Dermis microvascular lymphatic vessel endothelial cell (primary cell): Measurements from ENCODE around the gene FAM20C. TPM values are rescaled to one million over a fixed set of nuclear protein-coding genes. Genes with fewer than 3 reads are reported as not detected.
A peak's percentile ranks its signal among the peaks of the same experiment; 100 is the strongest.
"Not testable (repeated sequence)": the region's sequence is repeated elsewhere in the genome, so short reads cannot be mapped to it uniquely, and the experiment has no call there.

Source experiments
- DNase-seq, 2 donors: peaks; one replicate each; pipeline versions ENCODE4 v3.0.0 to v3.0.0-alpha.2; 2010; ENCODE audit warnings: low read depth in 2 of 2
- total RNA-seq: library from RNA; depleted of rRNA; stranded (reverse); fragments of >200 nt; gene quantifications from 2 replicates; pipeline ENCODE4 v1.2.1, GENCODE V29; 2014

Gene FAM20C
- total RNA-seq, 1 donor from 2014 or later: 1.2 TPM

GRCh38 chr7:191105-191980 lies 1.0 kb upstream of the FAM20C start:
- peak in 1 of 2 donors; percentile 14 for DNase-seq

GRCh38 chr7:192701-193480 lies 520 bp downstream of the FAM20C start:
- peak in 1 of 2 donors; percentile 26 for DNase-seq

GRCh38 chr7:193481-194251 lies 1.3 kb downstream of the FAM20C start:
- peak in 1 of 2 donors; percentile 7 for DNase-seq

- DNase-seq: no peak
These were observed 2.1 kb downstream of the FAM20C start for GRCh38 chr7:194252-195009.

- DNase-seq: no peak
These were observed 2.8 kb downstream of the FAM20C start for GRCh38 chr7:195010-195829.

- no peak for DNase-seq
These were observed 3.4 kb downstream of the FAM20C start for GRCh38 chr7:195830-196128.

- no peak for DNase-seq
These were observed 3.9 kb downstream of the FAM20C start for GRCh38 chr7:196283-196682.

GRCh38 chr7:196778-197321 lies 4.5 kb downstream of the FAM20C start:
- DNase-seq: no peak

GRCh38 chr7:197413-198335 lies 5.3 kb downstream of the FAM20C start:
- DNase-seq: no peak

- DNase-seq: no peak
These were observed 7.3 kb downstream of the FAM20C start for GRCh38 chr7:199483-200249.

- DNase-seq: no peak
These were observed 7.9 kb downstream of the FAM20C start for GRCh38 chr7:200290-200689.

GRCh38 chr7:200704-201103 lies 8.3 kb downstream of the FAM20C start:
- DNase-seq: peak in 1 of 2 donors; percentile 11

- no peak for DNase-seq
These were observed 12.0 kb downstream of the FAM20C start for GRCh38 chr7:204326-204725.

GRCh38 chr7:205115-206010 lies 13.0 kb downstream of the FAM20C start:
- peak in 1 of 2 donors; percentile 14 for DNase-seq

- not testable (repeated sequence) for DNase-seq
These were observed 14.0 kb downstream of the FAM20C start for GRCh38 chr7:206351-206750.

- no peak for DNase-seq
These were observed 15.2 kb downstream of the FAM20C start for GRCh38 chr7:207418-208129.
